Activated CD4-positive, alpha-beta T cell treated with anti-CD3 and anti-CD28 coated beads, Interleukin-2, amount 50 U/mL, for 16 hours (primary cell): Measurements from ENCODE around the gene UNC13A.
A peak's percentile ranks its signal among the peaks of the same experiment; 100 is the strongest.

Experiments used
- DNase-seq: peaks from one replicate; pipeline ENCODE4 v3.0.0-alpha.2; 2020

The UNC13A gene

DNA sequence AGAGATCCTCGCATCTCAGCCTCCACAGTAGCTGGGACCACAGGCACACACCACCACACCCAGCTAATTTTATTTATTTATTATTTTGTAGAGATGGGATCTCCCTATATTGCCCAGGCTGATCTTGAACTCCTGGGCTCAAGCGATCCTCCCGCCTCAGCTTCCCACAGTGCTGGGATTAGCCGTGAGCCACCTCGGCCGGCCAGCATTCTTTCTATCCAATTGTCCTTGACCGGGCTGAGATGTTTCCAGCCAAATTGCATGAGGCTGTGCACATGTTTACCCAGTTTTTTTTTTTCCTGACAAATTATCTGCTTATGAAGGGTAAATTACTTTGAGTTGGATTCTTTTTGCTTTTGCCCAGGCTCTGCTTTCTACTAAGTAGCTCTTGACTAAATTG, 28.2 kb downstream of the UNC13A start:
- DNase-seq, result no peak

DNA sequence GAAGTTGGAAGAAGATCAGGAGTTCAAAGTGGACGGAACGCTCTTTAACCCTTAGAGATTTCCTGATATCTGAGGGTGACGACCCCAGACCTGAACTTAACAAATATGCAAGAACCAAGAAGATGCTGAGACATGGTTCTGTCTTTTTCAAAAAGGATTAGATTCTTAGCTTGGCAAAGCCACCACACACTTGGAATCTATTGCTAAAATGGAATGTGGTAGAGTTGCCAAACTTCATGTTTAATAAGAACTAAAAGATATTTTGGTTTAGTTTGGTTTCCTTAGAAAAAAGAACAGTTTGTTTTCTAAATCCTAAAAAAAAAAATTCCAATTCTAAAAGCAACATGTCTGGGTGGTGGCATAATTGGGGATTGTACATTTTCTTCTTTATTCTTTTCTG, 29.5 kb downstream of the UNC13A start:
- DNase-seq, result no peak

DNA sequence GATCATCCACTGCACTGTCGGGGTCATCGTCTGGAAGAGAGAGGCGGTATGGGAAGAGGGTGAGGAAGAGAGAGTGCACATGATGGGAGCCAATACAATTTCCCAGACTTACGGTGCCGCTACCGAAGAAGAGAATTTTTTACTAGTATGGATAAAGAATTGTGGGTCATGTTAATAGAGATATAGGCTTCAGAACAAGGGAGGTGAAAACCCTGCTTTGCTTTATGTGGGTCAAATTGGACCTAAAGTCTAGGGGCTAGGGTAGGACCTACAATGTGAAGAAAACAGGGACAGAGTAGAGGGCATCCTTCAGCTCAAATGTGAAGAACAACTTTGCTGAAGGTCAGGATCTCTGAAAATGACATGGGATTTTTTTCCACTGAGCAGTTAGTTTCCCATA, 29.9 kb downstream of the UNC13A start:
- no peak for DNase-seq

DNA sequence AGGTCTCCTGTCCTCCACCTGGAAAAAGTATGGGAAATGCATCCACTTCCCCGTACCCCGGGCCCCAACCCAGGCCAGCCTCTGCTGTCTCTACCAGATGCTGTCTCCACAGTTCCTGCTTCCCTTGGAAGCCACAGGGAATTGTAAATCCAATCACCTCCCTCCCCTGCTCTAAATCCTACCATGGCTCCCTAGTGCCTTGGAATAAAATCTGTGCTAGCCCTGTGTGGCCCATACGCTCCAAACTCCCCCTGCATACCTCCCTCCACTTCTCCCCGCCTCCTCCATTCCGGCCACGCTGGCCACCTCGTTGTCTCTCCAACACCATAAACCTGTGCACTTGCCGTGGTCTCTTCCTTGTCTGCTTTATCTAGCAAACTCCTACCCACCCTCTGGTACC, 31.2 kb downstream of the UNC13A start:
- no peak for DNase-seq

DNA sequence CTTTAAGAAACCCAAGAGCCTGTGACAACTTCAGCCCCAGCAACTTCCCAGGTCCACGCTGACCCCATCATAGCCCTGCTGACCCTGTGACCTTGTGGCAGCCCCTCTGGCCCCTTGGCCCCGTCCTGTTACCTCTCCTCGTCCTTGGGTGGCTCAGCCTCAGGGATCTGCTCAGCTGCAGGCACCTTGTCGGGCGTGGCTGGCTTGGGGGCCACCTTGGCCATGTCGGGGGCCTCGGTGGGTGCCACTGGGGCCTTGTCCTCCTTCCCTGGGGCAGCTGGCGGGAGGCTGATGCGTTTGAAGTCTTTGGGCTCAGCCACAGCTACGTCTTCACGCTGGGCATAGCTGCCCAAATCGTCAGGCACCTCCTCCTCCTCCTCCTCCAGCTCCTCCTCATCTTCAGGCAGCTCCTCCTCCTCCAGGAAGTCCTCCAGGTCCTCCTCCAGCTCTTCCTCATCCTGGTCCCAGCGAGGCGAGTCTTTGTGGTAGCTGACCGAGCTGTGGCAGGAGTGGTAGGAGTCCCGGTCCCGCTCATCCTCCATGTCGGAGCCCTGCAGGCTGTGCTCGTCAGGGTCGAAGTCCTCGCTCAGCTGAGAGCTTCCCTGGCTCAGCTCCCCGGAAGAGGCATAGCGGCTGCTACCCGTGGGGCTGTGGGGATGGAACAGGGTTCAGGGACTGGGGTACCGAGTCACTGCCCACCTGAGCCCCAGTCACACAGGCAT, 32.2 kb downstream of the UNC13A start:
- DNase-seq, result no peak

DNA sequence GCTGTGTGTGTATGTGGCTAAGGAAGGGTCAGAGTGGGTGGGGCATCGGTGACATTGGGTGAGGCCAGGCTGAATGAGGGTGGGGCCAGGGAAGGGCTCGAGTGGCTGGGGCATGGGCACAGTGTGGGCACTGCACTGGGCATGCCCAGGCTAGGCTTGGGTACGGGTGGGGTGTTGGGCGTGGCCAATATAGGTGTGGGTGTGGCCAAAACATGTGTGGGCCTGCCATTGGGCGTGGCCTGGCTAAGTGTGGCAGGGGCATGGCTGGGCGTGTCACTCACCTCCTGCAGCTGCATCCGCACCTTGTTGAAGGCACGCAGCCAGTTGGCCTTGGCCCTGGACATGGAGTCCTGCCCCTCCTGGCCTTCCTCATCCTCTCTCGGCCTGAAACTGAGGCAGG, 33.2 kb downstream of the UNC13A start:
- DNase-seq, result peak; percentile 24

DNA sequence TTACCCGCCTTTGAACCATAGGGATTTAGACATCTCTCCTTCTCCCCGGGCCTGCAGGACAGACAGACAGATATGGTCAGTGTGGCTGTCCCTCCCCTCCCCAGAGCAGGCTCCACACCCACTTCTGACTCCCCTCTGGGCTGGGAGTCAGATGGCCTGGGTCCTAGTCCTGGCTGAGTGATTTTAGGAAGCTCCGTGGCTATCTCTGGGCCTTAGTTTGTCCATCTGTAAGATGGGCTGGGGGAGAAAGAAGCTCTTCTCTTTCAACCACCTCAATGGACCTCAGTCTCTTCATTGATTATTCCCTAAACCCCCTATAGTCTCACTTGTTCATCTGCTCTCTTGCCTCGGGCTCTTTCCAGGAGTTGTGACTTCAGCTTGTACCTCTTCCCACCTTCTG, 35.5 kb downstream of the UNC13A start:
- DNase-seq, result no peak

GRCh38 chr19:17648786-17649185, 39.4 kb downstream of the UNC13A start:
- no peak for DNase-seq

DNA sequence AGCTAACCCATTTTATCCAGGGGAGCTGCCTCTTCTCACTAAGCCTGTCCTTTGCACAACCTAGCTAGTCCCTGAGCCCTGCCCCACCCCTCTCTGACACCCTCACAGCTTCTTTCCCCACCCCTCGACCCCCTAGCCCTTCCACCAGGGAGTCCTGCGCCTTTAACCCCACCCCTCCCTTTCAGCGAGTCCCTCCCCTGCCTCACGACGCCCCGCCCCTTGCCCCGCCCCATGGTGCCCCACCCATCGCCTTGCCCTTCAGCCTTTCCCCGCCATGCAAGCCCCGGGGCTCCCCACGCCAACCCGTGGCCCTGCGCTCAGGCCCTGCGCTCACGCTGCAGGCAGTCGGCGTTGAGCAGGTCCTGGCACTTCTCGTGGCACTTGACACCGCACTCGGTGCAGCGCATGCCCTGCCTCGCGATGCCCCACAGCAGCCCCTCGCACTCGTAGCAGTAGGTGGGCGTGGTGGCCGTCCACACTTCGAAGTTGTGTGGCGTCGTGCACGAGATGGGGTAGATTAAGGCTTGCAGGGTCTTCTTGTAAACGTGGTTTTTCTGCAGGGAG, 40.0 kb downstream of the UNC13A start:
- DNase-seq, result no peak

DNA sequence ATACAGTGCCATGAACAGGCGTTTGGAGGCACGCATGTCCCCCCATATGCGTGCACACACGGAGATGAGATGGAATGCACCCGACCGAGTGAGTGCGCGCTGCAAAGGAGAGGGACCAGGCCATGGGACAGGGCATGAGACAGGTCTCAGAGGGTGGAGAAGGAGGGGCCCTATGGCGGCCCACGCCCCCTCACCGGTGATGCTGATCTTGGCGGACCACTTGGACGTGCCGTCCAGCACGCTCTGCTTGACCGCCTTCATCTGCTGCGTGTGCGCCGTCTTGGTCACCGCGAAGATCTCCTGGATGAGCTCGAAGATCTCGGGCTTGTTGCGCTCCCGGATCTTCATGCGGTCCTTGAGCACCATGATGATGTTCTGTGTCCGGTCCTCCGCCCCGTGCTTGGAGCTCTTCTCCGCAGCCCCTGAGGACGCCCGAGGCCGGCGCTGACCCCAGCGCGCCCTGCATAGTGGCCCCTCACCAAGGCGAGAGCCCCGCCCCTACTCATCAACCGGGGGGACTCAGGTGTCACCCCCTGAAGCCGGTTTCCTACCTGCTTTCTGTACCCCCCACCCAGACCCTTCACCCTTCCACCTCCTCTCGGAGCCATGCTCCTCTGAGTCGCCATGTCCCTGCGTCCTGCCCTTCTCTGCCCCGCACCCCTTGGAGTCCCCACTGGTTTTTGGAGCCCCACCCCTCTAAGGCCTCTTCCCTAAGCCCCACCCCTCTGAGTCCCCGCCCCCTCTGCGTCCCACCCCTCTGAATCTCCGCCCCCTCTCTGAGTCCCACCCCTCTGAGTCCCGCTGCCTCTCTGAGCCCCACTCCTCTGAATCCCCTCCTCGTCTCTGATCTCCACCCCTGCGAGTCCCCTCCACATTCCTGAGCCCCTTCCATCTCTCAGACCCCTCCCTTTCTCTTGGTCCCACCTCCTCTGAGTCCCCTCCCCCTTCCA, 40.8 kb downstream of the UNC13A start:
- no peak for DNase-seq

DNA sequence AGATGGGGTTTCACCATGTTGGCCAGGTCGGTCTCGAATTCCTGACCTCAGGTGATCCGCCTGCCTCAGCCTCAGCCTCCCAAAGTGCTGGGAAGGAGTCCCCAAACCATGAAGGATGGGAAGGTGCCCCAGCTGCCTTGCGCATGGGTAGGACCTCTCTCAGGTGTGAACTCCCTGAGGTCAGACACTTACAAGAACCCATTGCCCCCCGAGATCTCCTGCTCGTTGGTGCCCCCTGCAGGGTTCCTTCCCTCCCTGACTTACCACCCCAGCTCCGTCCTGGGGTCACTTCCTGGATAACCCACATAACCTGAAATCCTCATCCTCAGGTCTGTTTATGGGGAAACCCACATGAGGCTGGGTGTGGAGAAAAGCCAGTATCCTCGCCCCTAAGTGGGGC, 41.7 kb downstream of the UNC13A start:
- DNase-seq, result no peak

GRCh38 chr19:17645339-17645963, 42.7 kb downstream of the UNC13A start:
- DNase-seq, result no peak

DNA sequence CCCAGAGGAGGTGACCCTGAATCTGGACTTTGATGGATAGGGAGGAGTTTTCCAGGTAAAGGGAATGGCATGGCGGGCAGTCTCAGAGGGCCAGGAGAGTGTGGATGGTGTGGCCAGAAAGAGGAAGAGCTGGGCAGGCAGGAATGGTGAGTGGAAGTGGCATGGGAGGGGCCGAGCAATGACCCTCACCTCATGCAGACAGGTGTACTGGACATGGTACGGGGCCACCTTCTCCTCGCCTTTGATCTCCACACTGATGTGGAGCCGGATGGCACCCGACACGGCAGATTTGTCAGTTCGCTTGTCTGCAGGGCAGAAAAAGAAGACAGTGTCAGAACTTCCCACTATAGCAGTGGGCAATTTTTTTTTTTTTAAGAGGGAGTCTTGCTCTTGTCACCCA, 45.5 kb downstream of the UNC13A start:
- no peak for DNase-seq

DNA sequence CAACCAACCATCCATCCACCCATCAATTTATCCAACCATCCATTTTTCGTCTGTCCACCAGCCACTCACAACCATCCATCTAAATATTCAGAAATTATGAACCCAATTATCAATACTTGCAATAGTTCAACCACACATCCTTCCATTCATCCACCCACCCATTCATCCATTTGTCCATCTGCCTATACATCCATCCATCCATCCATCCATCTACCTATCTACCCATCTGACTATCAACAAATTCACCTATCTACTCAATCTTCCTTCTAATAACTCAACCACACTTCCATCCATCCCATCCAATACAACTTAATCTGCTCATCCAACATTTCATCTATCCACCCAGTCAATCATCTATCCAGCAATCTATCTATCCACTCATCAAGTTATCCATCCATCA, 46.3 kb downstream of the UNC13A start:
- DNase-seq, result no peak

DNA sequence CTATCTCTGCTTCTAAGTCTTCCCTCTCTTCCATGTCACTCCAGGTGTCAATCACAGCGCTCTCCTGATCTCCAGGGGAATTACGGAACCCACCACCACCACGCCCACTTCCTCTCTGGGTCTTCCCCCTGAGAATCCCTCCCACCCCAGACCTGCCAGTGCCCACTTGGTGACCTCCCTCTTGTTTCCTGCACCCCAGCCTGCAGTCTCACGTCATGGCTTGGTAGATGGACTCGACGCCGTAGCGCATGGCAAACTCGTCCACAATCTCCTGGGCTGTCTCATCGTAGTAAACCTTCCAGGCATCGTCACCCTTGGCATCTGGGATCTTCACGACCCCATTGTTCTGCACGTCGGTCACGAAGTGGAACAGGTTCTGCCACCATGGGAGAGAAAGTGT, 47.0 kb downstream of the UNC13A start:
- DNase-seq, result no peak

- no peak for DNase-seq
Measured at GRCh38 chr19:17633700-17634099, 54.5 kb downstream of the UNC13A start.

- no peak for DNase-seq
Measured at GRCh38 chr19:17632577-17632976, 55.6 kb downstream of the UNC13A start.

DNA sequence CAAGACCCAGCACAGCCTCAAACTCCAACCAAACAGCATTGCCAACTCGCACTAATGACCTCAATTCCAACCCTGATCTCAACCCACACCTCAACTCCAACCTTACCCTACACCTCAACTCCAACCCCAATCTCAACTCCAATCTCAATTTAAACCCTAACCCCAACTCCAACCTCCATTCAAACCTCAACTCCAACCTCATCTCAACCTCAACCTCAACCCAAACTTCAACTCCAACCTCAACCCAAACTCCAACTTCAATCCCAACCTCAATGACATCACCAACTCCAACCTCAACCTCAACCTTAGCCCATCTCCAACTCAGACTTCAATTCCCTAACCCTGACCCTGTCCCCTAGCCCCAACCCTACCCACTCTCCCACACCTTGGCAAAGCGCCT, 58.4 kb downstream of the UNC13A start:
- no peak for DNase-seq

DNA sequence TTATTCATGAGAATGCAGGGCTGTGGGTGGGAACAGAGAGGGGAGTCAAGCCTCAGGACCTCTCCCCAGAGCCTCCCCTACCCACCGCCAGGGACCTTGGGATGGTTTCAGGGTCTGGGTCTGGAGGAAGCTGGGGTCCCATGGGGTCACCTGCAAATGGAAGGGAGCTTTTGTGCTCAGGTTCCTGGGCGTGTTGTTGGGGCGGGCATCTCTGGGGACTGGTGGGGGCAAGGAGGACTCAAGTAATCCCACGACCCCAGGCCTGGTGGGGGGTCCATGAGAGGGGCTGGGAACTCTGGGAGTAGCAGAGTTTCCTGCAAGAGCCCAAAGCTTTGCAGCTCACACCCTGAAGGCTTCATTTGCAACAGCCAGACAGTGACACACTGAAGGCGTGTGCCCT, 60.2 kb downstream of the UNC13A start:
- DNase-seq, result no peak

GRCh38 chr19:17627161-17627560, 61.0 kb downstream of the UNC13A start:
- no peak for DNase-seq

DNA sequence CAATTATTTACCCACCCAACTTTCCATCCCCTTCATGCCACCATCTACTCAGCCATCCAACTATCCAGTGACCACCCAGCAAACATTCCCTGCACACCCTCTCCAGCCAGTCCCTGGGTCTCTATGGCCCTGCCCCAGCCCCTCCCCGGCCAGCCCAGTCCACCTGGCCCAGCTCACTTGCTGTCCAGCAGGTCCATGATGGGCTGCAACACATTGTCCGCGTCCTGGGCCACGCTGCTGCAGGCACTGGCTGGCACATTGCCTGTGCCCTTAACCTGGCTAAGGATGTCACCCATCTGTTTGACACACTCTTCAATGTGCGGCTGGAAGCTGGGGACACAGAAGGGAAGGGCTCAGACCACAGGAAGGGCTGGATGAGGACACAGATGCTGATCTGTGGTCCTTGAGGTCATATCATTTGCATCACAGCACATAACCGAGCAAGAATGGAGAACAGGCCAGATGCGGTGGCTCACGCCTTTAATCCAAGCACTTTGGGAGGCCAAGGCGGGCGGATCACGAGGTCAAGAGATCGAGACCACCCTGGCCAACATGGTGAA, 61.6 kb downstream of the UNC13A start:
- no peak for DNase-seq

DNA sequence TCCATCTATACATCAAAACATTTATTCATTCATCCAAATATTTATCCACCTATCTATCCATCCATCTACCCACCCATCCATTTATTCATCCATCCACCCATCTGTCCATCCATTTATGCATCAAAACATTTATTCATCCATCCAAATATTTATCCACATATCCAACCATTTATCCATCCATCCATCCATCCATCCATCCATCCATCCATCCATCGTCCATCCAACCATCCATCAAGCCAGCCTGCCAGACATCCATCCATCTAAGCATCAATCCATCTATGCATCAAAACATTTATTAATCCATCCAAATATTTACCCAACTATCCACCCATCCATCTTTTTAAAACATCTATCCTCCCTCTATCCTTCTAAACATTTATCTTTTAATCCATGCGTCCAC, 62.2 kb downstream of the UNC13A start:
- no peak for DNase-seq

GRCh38 chr19:17625043-17625442, 63.1 kb downstream of the UNC13A start:
- DNase-seq, result no peak
